Uterus (tissue), 4 donors: ENCODE data around the gene MCRIP1. TPM values are rescaled to one million over a fixed set of nuclear protein-coding genes. Genes with fewer than 3 reads are reported as not detected.

Experiments used
- DNase-seq, 2 donors: peaks; one replicate each; pipeline ENCODE4 v3.0.0-alpha.2; 2019 to 2020
- H3K27ac ChIP-seq, 2 donors: fragments of 200-600 bp; sonication (generic); 1 replicate in 1 of 2; 2 replicates in 1 of 2; pipeline ENCODE4 v1.5.1; 2016 to 2018
- H3K27me3 ChIP-seq, 2 donors: fragments of 200-600 bp; sonication (generic); one replicate each; pipeline ENCODE4 v1.5.1; 2018 to 2019; ENCODE audit warnings: control low read depth in 1 of 2
- H3K36me3 ChIP-seq, 2 donors: fragments of 200-600 bp; sonication (generic); one replicate each; pipeline ENCODE4 v1.5.1; 2019; ENCODE audit warnings: control low read depth in 1 of 2
- H3K4me1 ChIP-seq, 2 donors: fragments of 200-600 bp; sonication (generic); one replicate each; pipeline ENCODE4 v1.5.1; 2018 to 2019; ENCODE audit warnings: control low read depth in 1 of 2
- H3K4me3 ChIP-seq, 2 donors: fragments of 200-600 bp; sonication (generic); 1 replicate in 1 of 2; 2 replicates in 1 of 2; pipeline ENCODE4 v1.5.1; 2018 to 2019; ENCODE audit warnings: mild to moderate bottlenecking in 1 of 2
- H3K9me3 ChIP-seq, 2 donors: fragments of 200-600 bp; sonication (generic); one replicate each; pipeline ENCODE4 v1.5.1; 2019; ENCODE audit warnings: control low read depth in 1 of 2
- POLR2A ChIP-seq, 2 donors: fragments of 450-650 bp; IDR thresholded peaks; one replicate each; pipeline ENCODE4 v1.6.1; 2016; ENCODE audit warnings: antibody characterized with exemption in 2 of 2, mild to moderate bottlenecking in 1 of 2, moderate library complexity in 1 of 2
- intact Hi-C: fragments of 100-400 bp; cut with DNase I; formaldehyde crosslinking; loops from one replicate; pipeline ENCODE4 v1.15.1; 2023; ENCODE audit warnings: low total_unique reads
- total RNA-seq, 4 donors: library from RNA; depleted of rRNA in 3 of 4; stranded (reverse); fragments of >200 nt in 3 of 4; gene quantifications; one replicate each; pipeline versions ENCODE4 v1.1.0 to v1.2.4, GENCODE V29; 2014 to 2023
- TF ChIP-seq, protein P1 (sequence below), 4 experiments: fragments of 200-600 bp in 2 of 4; fragments of 450-650 bp in 2 of 4; sonication (generic) in 2 of 4; IDR thresholded peaks; one replicate each; pipeline ENCODE4 v1.5.1; 2016 to 2019; ENCODE audit warnings: antibody characterized with exemption in 4 of 4, mild to moderate bottlenecking in 2 of 4, moderate library complexity in 1 of 4
- donor health status: DM: yes; HTN: yes; CAD: no.

The MCRIP1 gene
- total RNA-seq, 4 donors from 2014 or later, result 30.5 to 92.6 (median 61.3) TPM

DNA sequence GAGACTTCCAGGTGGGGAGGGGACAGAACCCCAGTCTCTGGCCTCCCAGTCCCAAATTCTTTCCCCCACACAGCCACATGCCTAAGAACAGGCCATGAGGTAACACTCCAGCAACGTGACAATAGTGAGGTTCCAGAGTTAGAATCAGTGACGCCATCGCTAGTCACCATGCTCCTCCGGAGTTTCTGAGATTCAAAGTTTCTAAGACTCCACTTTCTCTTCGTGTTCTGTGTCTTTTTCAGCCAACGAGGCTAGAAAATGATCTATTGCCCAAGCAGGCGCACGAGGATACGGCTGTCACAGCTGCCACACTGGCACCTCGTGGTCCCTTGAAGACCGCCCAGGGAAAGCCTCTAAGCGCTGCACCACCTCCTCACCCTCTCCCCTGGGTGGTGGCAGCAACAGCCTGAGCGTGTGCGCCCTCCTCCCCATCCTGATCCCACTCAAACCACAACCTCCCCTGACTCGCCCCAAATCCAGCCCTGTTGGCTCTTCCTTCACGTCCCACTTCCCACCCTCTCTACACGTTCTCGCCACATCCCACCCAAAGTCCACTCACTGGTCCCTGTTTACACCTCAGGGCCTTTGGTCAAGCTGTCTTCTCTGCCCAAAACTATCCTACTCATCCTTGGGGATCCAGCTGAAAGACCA, 1.0 kb downstream of the MCRIP1 start:
- peaks cover 0 to 4% of the 10 kb centered on the region in 2 donors for H3K4me1 ChIP-seq
- no peaks in the 10 kb centered on the region for H3K36me3 ChIP-seq
- TF ChIP-seq, protein P1, sequence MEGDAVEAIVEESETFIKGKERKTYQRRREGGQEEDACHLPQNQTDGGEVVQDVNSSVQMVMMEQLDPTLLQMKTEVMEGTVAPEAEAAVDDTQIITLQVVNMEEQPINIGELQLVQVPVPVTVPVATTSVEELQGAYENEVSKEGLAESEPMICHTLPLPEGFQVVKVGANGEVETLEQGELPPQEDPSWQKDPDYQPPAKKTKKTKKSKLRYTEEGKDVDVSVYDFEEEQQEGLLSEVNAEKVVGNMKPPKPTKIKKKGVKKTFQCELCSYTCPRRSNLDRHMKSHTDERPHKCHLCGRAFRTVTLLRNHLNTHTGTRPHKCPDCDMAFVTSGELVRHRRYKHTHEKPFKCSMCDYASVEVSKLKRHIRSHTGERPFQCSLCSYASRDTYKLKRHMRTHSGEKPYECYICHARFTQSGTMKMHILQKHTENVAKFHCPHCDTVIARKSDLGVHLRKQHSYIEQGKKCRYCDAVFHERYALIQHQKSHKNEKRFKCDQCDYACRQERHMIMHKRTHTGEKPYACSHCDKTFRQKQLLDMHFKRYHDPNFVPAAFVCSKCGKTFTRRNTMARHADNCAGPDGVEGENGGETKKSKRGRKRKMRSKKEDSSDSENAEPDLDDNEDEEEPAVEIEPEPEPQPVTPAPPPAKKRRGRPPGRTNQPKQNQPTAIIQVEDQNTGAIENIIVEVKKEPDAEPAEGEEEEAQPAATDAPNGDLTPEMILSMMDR (IDR thresholded peaks at IDR 0.05), result no peak
- TF ChIP-seq POLR2A (IDR thresholded peaks at IDR 0.05), result no peak
- peak overlapping the region; percentile 81 to 87 for H3K4me3 ChIP-seq
- no peaks in the 10 kb centered on the region for H3K27me3 ChIP-seq
- H3K27ac ChIP-seq, result peak overlapping the region; percentile 72 to 82
- intact Hi-C loops, result no loop called here
- H3K9me3 ChIP-seq, result no peaks in the 10 kb centered on the region
- DNase-seq, result no peak

DNA sequence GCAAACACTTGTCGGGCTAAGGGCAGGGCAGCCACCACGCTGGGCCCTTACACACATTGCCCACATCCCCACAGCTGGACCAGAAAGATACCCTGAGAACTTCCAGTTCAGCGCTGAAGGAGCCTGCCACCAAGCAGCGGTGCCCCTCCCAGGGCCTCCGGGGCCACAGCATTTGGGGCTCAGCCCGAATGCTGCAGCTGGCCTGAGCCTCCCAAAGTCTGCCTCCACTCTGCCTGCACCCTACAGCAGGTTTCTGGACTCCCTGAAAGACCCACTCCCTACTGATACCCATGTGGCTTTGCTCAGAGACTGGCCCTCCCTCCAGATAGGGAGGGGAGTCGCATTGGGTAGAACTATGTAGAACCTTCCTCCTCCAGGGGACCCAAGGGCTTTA, 1.5 kb downstream of the MCRIP1 start:
- Histone ChIP-seq H3K27me3 (no peaks in the 10 kb centered on the region), H3K36me3 (no peaks in the 10 kb centered on the region), H3K27ac (no peak overlapping the region), H3K4me1 (peaks cover 0 to 4% of the 10 kb centered on the region in 2 donors), H3K4me3 (no peak overlapping the region), H3K9me3 (no peaks in the 10 kb centered on the region)
- intact Hi-C loops, result no loop called here
- DNase-seq, result no peak
- TF ChIP-seq, protein P1 (IDR thresholded peaks at IDR 0.05), result no peak
- no peak for TF ChIP-seq POLR2A (IDR thresholded peaks at IDR 0.05)

DNA sequence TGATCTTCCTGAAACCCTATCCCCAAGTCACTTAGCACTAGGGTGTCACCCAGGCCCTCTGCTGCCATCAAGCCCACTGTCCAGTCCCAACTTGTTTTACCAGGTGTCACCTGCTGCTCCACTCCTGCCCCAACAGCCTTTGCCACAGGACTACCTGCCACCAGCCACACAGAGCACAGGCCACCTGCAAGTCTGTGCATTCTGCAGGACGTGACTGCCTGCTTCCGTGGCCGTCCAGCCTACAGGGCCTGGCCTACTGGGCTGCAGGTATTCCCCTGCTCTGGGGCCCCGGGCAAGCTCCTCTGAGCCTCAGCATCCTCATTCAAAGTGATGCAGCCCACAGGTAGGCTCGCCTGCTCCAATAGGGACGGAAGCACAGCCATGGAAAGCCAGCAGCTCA, 3.2 kb downstream of the MCRIP1 start:
- no peak for DNase-seq
- H3K4me1 ChIP-seq, result peaks cover 0 to 4% of the 10 kb centered on the region in 2 donors
- intact Hi-C loops, result no loop called here
- H3K9me3 ChIP-seq, result no peaks in the 10 kb centered on the region
- H3K27ac ChIP-seq, result no peak overlapping the region
- no peak overlapping the region for H3K4me3 ChIP-seq
- H3K36me3 ChIP-seq, result no peaks in the 10 kb centered on the region
- no peaks in the 10 kb centered on the region for H3K27me3 ChIP-seq
- TF ChIP-seq POLR2A (IDR thresholded peaks at IDR 0.05), result no peak
- TF ChIP-seq, protein P1 (IDR thresholded peaks at IDR 0.05), result no peak

DNA sequence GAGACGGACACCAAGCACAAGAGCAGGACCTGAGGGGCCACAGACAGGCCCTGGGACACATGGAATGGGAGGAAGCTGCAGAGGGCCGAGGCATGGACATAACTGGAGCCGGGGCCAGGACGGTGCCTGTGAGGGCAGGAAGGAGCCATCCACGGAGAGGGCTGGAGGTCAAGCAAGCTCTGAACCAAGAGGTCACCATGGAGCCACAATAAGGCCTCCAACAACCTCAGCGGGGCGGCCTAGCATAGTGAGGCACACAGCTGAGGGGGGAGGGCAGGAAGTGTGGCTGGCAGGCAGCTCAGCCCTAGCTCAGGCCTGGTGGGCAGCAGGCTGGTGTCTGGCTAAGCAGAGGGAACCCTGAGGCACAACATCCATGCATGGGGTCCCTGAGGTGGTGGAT, 4.4 kb downstream of the MCRIP1 start:
- no peak for DNase-seq
- no peaks in the 10 kb centered on the region for H3K9me3 ChIP-seq
- H3K27me3 ChIP-seq, result no peaks in the 10 kb centered on the region
- no peak overlapping the region for H3K4me3 ChIP-seq
- H3K27ac ChIP-seq, result no peak overlapping the region
- no peak for TF ChIP-seq POLR2A (IDR thresholded peaks at IDR 0.05)
- TF ChIP-seq, protein P1 (IDR thresholded peaks at IDR 0.05), result no peak
- H3K36me3 ChIP-seq, result no peaks in the 10 kb centered on the region
- H3K4me1 ChIP-seq, result peaks cover 0 to 4% of the 10 kb centered on the region in 2 donors
- intact Hi-C loops, result no loop called here

DNA sequence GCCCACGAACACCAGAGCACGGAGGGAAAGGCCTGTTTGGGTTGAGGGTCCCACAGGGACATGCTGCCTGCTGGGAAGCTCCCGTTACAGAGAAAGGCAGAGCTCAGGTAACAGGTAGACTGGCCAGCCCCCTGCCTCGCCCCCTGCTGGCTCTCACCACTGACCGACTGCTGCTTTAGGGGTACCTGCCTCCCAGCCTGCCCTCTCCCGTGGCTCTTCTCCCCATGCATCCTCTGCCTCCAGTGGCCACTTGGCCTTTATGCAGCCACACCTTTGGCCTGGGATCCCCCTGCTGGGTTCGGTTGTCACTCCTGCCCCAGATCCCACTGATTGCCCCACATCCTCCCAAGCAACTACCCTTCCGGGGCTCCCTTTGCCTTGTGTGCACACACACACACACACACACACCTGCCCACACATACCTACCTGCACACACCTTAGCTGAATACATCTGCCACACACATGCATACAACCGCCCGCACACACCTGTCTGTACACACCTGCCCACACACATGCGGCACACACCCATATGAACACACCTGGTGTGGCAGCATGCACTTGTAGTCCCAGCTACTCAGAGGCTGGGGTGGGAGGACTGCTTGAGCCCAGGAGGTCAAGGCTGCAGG, 7.1 kb downstream of the MCRIP1 start:
- TF ChIP-seq POLR2A (IDR thresholded peaks at IDR 0.05), result no peak
- TF ChIP-seq, protein P1 (IDR thresholded peaks at IDR 0.05), result no peak
- no peak for DNase-seq
- Histone ChIP-seq H3K27ac (no peak overlapping the region), H3K4me3 (no peak overlapping the region), H3K36me3 (no peaks in the 10 kb centered on the region), H3K27me3 (no peaks in the 10 kb centered on the region), H3K9me3 (no peaks in the 10 kb centered on the region), H3K4me1 (no peaks in the 10 kb centered on the region)
- intact Hi-C loops, result no loop called here
